HepG2 (cell line): ENCODE measurements around the gene PRSS53. TPM values are rescaled to one million over a fixed set of nuclear protein-coding genes. Genes with fewer than 3 reads are reported as not detected.

ENCODE experiments used
- ATAD3A ChIP-seq: sonication (generic); formaldehyde crosslinking; IDR thresholded peaks from 2 replicates; pipeline ENCODE4 v1.4.0; 2020; ENCODE audit warnings: missing genetic modification reagents
- CBX5 ChIP-seq: sonication (generic); formaldehyde crosslinking; IDR thresholded peaks from 2 replicates; pipeline ENCODE4 v1.4.0; 2020; ENCODE audit warnings: missing genetic modification reagents, borderline replicate concordance
- JDP2 ChIP-seq: sonication (generic); formaldehyde crosslinking; IDR thresholded peaks from 2 replicates; pipeline ENCODE4 v1.8.1; 2022; ENCODE audit warnings: missing genetic modification reagents, borderline replicate concordance
- JUNB ChIP-seq: sonication (generic); formaldehyde crosslinking; IDR thresholded peaks from 2 replicates; pipeline ENCODE4 v1.8.0; 2022; ENCODE audit warnings: missing genetic modification reagents, mild to moderate bottlenecking, borderline replicate concordance
- MAFK ChIP-seq, 2 experiments: IDR thresholded peaks in 1 of 2; conservative IDR thresholded peaks in 1 of 2; 2 replicates each; pipeline ENCODE4 v1.6.1; 2011; ENCODE audit warnings: improper control_type of control experiment in 2 of 2, low read length in 2 of 2
- NFYB ChIP-seq: sonication (generic); formaldehyde crosslinking; IDR thresholded peaks from 2 replicates; pipeline ENCODE4 v1.4.0; 2020; ENCODE audit warnings: missing genetic modification reagents
- PCBP2 ChIP-seq: fragments of 200-400 bp; formaldehyde crosslinking; optimal IDR thresholded peaks from 2 replicates; pipeline ENCODE3; 2018; ENCODE audit warnings: low read length, low read depth; ENCODE audit not compliant: poor library complexity, severe bottlenecking
- REST ChIP-seq, 2 experiments: IDR thresholded peaks; 2 replicates each; pipeline ENCODE4 v1.6.1; 2011 to 2012; ENCODE audit warnings: low read length in 2 of 2, borderline replicate concordance in 1 of 2, low read depth in 1 of 2, mild to moderate bottlenecking in 1 of 2, moderate library complexity in 1 of 2
- SOX13 ChIP-seq, 3 experiments: fragments of 450-650 bp in 1 of 3; sonication (generic) in 1 of 3; formaldehyde crosslinking in 1 of 3; IDR thresholded peaks in 2 of 3; conservative IDR thresholded peaks in 1 of 3; 2 replicates each; pipeline versions ENCODE4 v1.5.0 to v1.6.1; 2016 to 2020; ENCODE audit warnings: antibody characterized with exemption in 1 of 3, mild to moderate bottlenecking in 1 of 3, missing compliant biosample characterization in 1 of 3, missing genetic modification reagents in 1 of 3, moderate library complexity in 1 of 3
- TAF15 ChIP-seq: fragments of 200-400 bp; formaldehyde crosslinking; IDR thresholded peaks from one replicate; pipeline ENCODE4 v1.6.1; 2018; ENCODE audit warnings: mild to moderate bottlenecking, low read depth, low read length; ENCODE audit not compliant: poor library complexity, severe bottlenecking
- TBX2 ChIP-seq: sonication (generic); formaldehyde crosslinking; IDR thresholded peaks from 2 replicates; pipeline ENCODE4 v1.5.0; 2020; ENCODE audit warnings: missing genetic modification reagents, mild to moderate bottlenecking, borderline replicate concordance
- WIZ ChIP-seq: sonication (generic); formaldehyde crosslinking; IDR thresholded peaks from 2 replicates; pipeline ENCODE4 v1.5.1; 2020; ENCODE audit warnings: mild to moderate bottlenecking, missing genetic modification reagents
- ZFP36 ChIP-seq: fragments of 150-350 bp; IDR thresholded peaks from 2 replicates; pipeline ENCODE4 v1.6.1; 2018; ENCODE audit warnings: borderline replicate concordance, low read length, low read depth; ENCODE audit not compliant: partially characterized antibody
- ZFP36L2 ChIP-seq: sonication (generic); formaldehyde crosslinking; IDR thresholded peaks from 2 replicates; pipeline ENCODE4 v1.4.0; 2020; ENCODE audit warnings: missing genetic modification reagents
- ZNF138 ChIP-seq: sonication (generic); formaldehyde crosslinking; IDR thresholded peaks from 2 replicates; pipeline ENCODE4 v1.5.0; 2020; ENCODE audit warnings: mild to moderate bottlenecking, low read depth, missing genetic modification reagents
- ZNF224 ChIP-seq: sonication (generic); formaldehyde crosslinking; IDR thresholded peaks from 2 replicates; pipeline ENCODE4 v1.5.0; 2020; ENCODE audit warnings: mild to moderate bottlenecking, missing genetic modification reagents
- ZNF749 ChIP-seq: sonication (generic); formaldehyde crosslinking; IDR thresholded peaks from 2 replicates; pipeline ENCODE4 v1.8.0; 2022; ENCODE audit warnings: mild to moderate bottlenecking, missing genetic modification reagents, moderate library complexity, borderline replicate concordance
- polyA plus RNA-seq, 8 experiments: library from polyadenylated mRNA; depleted of rRNA in 3 of 8; stranded (reverse) in 7 of 8; unstranded in 1 of 8; fragments of >200 nt; fragmentation: Illumina TruSeq in 4 of 8; extraction: Trizol in 4 of 8; gene quantifications; 2 replicates each; pipeline versions ENCODE4 v1.2.1 to v1.2.3, GENCODE V29; 2011 to 2016; ENCODE audit warnings: low read depth in 4 of 8, missing spikeins in 1 of 8, mixed read lengths in 1 of 8; ENCODE audit not compliant: insufficient read depth in 1 of 8
- total RNA-seq, 5 experiments: library from RNA; depleted of rRNA; stranded (reverse); fragments of >200 nt; fragmentation: Illumina TruSeq; extraction: Trizol; gene quantifications; 2 replicates each; pipeline ENCODE4 v1.2.3, GENCODE V29; 2016; ENCODE audit warnings: low read depth in 1 of 5
- TF ChIP-seq, protein P1 (sequence below): sonication (generic); formaldehyde crosslinking; IDR thresholded peaks from 2 replicates; pipeline ENCODE4 v1.5.1; 2020; ENCODE audit warnings: missing genetic modification reagents, mild to moderate bottlenecking, borderline replicate concordance
- TF ChIP-seq, protein P2 (sequence below): sonication (generic); formaldehyde crosslinking; IDR thresholded peaks from 2 replicates; pipeline ENCODE4 v1.8.0; 2022; ENCODE audit warnings: missing genetic modification reagents, mild to moderate bottlenecking, borderline replicate concordance
- TF ChIP-seq, protein P3 (sequence below): IDR thresholded peaks from 2 replicates; pipeline ENCODE4 v1.6.1; 2016; ENCODE audit warnings: low read depth, control low read depth

PRSS53 gene
- total and polyA plus RNA-seq, 2 of the 13 experiments (the other 11 are each of a cell fraction or from before 2014, with no cell fraction given), result 2.2 to 7.4 TPM

DNA sequence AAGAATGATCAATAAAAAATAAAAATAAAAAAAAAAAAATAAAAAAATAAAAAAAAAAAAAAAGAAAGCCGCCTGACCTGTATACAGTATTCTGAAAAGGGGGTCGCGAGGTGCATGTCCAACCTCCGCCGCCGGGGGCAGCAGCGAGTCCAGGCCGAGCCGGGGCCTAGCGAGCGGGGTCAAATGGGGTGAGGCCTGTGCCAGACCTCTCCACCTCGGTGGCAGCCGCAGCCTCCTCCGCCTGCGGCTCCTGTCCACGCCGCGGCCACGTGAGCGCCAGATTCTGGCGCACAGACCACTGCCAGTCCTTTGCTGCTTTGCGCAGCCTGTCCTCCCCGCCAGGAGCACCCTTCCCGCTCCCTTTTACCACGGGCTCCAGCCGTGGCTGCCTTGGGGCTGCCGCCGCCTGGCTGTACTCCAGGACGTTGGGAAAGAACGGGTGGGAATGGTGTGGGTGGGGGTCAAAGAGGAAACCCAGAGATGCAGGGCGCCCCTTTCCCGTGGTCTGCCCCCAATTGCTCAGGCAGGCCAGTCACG lies 17.0 kb upstream of the PRSS53 start (continued):
- TF ChIP-seq REST (IDR thresholded peaks at IDR 0.05; ENCODE audit: borderline replicate concordance in 1 of 2, low read depth in 1 of 2, low read length in 2 of 2) (peak in 1 of 2 experiments; percentile 49; a peak in 1 of 4 replicates), ZNF224 (CRISPR knock-in tag) (peak; percentile 71; the same call in 1 of the 2 replicates), TAF15 (peak; percentile 51), MAFK (conservative IDR thresholded peaks at IDR 0.05 in 1 of 2, IDR thresholded peaks at IDR 0.05 in 1 of 2; ENCODE audit: low read length in 2 of 2) (no peak), JDP2 (peak; percentile 43; the same call in 1 of the 2 replicates), ZNF749 (CRISPR knock-in tag) (peak; percentile 89; the same call in 1 of the 2 replicates), ATAD3A (CRISPR knock-in tag) (peak; percentile 40; the same call in 1 of the 2 replicates), ZNF138 (CRISPR knock-in tag) (peak; percentile 78; the same call in 1 of the 2 replicates), TBX2 (CRISPR knock-in tag) (peak; percentile 96), NFYB (CRISPR knock-in tag) (peak; percentile 47; the same call in 1 of the 2 replicates), JUNB (CRISPR knock-in tag) (no peak), ZFP36L2 (CRISPR knock-in tag) (peak; percentile 91; the same call in 1 of the 2 replicates), CBX5 (CRISPR knock-in tag) (peak; percentile 94), ZFP36 (no peak), WIZ (peak; percentile 84), SOX13 (IDR thresholded peaks at IDR 0.05) (no peak), SOX13 (CRISPR knock-in tag; conservative IDR thresholded peaks at IDR 0.05 in 1 of 2, IDR thresholded peaks at IDR 0.05 in 1 of 2) (peak in 1 of 2 experiments; percentile 89; a peak in 2 of 4 replicates), PCBP2 (no peak)
- TF ChIP-seq, protein P1, sequence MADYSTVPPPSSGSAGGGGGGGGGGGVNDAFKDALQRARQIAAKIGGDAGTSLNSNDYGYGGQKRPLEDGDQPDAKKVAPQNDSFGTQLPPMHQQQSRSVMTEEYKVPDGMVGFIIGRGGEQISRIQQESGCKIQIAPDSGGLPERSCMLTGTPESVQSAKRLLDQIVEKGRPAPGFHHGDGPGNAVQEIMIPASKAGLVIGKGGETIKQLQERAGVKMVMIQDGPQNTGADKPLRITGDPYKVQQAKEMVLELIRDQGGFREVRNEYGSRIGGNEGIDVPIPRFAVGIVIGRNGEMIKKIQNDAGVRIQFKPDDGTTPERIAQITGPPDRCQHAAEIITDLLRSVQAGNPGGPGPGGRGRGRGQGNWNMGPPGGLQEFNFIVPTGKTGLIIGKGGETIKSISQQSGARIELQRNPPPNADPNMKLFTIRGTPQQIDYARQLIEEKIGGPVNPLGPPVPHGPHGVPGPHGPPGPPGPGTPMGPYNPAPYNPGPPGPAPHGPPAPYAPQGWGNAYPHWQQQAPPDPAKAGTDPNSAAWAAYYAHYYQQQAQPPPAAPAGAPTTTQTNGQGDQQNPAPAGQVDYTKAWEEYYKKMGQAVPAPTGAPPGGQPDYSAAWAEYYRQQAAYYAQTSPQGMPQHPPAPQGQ (CRISPR knock-in tag), result peak; percentile 73; the same call in 1 of the 2 replicates
- TF ChIP-seq, protein P2, sequence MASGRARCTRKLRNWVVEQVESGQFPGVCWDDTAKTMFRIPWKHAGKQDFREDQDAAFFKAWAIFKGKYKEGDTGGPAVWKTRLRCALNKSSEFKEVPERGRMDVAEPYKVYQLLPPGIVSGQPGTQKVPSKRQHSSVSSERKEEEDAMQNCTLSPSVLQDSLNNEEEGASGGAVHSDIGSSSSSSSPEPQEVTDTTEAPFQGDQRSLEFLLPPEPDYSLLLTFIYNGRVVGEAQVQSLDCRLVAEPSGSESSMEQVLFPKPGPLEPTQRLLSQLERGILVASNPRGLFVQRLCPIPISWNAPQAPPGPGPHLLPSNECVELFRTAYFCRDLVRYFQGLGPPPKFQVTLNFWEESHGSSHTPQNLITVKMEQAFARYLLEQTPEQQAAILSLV (CRISPR knock-in tag), result peak; percentile 92
- TF ChIP-seq, protein P3, sequence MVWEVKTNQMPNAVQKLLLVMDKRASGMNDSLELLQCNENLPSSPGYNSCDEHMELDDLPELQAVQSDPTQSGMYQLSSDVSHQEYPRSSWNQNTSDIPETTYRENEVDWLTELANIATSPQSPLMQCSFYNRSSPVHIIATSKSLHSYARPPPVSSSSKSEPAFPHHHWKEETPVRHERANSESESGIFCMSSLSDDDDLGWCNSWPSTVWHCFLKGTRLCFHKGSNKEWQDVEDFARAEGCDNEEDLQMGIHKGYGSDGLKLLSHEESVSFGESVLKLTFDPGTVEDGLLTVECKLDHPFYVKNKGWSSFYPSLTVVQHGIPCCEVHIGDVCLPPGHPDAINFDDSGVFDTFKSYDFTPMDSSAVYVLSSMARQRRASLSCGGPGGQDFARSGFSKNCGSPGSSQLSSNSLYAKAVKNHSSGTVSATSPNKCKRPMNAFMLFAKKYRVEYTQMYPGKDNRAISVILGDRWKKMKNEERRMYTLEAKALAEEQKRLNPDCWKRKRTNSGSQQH (CRISPR knock-in tag), result peak; percentile 98
